Measurements from ENCODE around the gene NUDT3.

DNA sequence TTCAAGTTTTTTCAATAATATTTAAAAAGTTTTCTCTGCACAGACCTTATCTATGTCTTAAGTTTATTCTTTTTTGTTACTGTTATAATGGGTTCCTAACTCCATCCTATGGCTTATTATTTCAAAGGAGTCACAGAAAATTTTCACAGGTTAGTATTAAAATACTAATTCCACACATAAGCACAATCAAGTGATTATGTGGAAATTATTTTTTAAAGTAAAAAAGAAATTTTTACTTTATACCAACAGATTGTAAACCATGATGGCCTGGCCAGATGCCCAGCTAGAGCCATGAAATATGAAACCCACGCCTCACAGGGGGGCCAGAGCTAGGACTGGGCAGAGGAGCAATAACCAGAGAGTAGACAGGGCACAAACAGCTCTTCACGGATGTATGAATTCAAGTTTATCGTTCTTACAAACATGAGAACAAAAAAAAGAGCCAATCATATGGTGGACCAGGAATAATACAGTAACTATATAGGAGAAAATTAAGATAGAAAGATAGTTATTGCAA is 34.0 kb downstream of the NUDT3 start:
- TF ChIP-seq, protein P1, sequence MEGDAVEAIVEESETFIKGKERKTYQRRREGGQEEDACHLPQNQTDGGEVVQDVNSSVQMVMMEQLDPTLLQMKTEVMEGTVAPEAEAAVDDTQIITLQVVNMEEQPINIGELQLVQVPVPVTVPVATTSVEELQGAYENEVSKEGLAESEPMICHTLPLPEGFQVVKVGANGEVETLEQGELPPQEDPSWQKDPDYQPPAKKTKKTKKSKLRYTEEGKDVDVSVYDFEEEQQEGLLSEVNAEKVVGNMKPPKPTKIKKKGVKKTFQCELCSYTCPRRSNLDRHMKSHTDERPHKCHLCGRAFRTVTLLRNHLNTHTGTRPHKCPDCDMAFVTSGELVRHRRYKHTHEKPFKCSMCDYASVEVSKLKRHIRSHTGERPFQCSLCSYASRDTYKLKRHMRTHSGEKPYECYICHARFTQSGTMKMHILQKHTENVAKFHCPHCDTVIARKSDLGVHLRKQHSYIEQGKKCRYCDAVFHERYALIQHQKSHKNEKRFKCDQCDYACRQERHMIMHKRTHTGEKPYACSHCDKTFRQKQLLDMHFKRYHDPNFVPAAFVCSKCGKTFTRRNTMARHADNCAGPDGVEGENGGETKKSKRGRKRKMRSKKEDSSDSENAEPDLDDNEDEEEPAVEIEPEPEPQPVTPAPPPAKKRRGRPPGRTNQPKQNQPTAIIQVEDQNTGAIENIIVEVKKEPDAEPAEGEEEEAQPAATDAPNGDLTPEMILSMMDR (IDR thresholded peaks at IDR 0.05; ENCODE audit: low read length) = no peak
- TF ChIP-seq EZH2 (optimal IDR thresholded peaks at IDR 0.05; ENCODE audit: low read depth, low read length) = no peak
